SU-DHL-6 (cell line): ENCODE results near the gene SF3B5.

Source experiments
- CTCF ChIP-seq: fragments of 200-600 bp; sonication (generic); IDR thresholded peaks from one replicate; pipeline ENCODE4 v1.5.1; 2017; ENCODE audit warnings: antibody characterized with exemption, mild to moderate bottlenecking, low read length, moderate library complexity; ENCODE audit not compliant: insufficient read depth, poor library complexity, severe bottlenecking
- EZH2phosphoT487 ChIP-seq: fragments of 200-600 bp; sonication (generic), shearing (Covaris generic); conservative IDR thresholded peaks from 2 replicates; pipeline ENCODE4 v1.6.1; 2018; ENCODE audit warnings: mild to moderate bottlenecking, antibody characterized with exemption, low read length, moderate library complexity, mixed read lengths

GRCh38 chr6:144115219-144115618 is 19.8 kb upstream of the SF3B5 start:
- TF ChIP-seq CTCF (no peak), EZH2phosphoT487 (no peak)
